HG03571 (cell line): ENCODE results near the gene STK32C.
A peak's percentile ranks its signal among the peaks of the same experiment; 100 is the strongest.
"Not testable (repeated sequence)": the region's sequence is repeated elsewhere in the genome, so short reads cannot be mapped to it uniquely, and the experiment has no call there.

ENCODE experiments used
- ATAC-seq: cut with Tn5 transposase; IDR thresholded peaks from one replicate; pipeline ENCODE4 v1.9.1; 2021; ENCODE audit not compliant: unreplicated experiment

The STK32C gene

DNA sequence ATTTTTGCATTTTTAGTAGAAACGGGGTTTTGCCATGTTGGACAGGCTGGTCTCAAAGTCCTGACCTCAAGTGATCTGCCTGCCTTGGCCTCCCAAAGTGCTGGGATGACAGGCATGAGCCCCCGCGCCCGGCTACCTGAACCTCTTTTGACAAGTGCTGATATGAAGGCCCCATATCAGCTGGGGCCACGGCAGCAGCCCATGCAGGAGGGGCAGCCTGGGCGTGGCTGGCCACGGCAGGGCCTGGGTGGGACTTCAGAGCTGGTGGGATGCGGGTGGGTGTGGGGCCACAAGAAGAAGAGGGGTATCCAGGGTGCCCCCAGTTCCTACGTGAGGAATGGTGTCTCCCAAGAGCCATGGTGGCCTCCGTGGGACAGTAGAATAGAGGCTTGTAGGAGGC, 31.1 kb upstream of the STK32C start:
- no peak for ATAC-seq

- not testable (repeated sequence) for ATAC-seq
Observed at GRCh38 chr10:132337854-132338253, 30.1 kb upstream of the STK32C start.

DNA sequence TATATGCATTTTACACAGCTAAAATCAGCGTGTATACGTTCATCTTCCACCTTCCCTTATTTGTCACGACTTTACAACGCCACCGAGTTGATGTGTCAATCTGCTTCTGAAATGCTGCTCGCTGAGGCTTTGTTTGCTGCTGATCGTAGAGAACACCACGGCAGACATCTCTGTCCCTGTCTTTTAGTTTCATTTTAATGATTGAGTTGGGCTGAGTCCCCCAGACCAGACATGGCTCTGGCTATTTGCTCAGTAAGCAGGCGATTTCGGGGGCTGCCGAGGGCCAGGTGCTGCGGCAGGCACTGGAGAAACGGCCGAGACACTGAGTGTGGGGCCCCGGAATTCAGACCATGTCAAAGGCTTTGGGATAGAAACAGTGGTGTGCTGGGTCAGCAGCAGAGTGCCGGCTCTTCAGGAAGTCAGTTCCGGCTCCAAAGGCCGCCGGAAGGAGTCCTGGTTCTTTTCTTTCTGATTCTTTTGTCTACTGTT, 29.2 kb upstream of the STK32C start:
- no peak for ATAC-seq

DNA sequence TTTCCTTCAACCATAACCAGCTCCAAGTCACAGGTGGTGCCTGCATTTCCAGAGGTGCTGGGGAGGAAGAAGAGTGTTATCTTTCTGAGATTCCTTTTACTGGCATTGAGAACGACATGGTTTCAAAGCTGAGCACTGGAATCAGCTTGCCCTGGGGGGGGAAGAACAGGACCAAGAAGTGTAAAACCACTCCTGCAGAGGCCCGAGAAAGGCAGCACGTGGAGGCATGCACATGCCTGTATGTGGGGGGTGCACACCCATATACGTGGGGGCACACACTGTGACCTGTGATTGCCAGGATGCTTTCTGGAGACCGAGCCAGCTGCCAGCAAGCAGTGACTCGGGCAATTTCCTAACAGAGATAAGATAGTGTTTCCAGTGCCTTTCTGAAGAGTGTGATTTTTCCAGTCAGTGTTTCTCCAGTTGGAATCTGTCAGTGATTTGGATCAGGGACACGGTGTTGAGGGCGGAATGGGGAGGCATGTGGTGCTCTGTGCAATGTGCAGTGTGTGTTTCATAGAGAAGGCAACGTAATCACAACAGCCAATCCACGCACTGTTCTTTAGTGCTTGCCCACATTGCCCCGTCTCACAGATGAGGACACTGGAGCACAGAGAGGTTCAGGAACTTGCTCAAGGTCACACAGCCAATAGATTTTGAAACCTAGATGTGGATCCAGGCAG, 28.5 kb upstream of the STK32C start:
- no peak for ATAC-seq

DNA sequence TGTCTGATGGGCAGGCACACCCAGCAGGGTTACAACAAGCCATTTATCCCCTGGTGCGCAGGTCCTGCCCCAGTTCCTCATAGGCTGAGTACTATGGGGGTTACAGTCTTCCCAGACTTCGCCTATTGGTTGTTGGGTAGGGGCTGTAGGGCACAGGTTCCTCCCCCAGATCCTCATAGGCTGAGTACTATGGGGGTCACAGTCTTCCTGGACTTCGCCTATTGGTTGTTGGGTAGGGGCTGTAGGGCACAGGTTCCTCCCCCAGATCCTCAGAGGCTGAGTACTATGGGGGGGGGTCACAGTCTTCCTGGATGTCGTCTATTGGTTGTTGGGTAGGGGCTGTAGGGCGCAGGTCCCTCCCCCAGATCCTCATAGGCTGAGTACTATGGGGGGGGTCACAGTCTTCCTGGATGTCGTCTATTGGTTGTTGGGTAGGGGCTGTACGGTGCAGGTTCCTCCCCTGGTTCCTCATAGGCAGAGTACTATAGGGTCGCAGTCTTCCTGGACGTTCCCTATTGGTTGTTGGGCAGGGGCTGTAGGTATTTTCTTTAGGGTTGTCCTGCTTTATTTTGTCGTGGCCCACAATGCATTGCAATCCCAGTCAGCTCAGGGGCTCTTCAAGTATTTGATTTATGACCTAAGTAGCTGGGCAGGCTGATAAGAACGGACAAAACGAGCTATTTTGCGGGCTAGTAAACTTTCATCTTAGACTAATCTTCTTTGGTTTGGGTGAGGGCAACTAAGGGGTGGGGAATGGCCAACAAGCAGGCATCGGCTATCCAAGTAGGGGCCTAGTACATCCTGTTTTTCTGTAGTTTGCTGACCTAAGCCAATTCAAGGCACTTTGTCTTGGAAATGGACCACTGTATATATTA, 27.7 kb upstream of the STK32C start:
- peak; percentile 38 for ATAC-seq

DNA sequence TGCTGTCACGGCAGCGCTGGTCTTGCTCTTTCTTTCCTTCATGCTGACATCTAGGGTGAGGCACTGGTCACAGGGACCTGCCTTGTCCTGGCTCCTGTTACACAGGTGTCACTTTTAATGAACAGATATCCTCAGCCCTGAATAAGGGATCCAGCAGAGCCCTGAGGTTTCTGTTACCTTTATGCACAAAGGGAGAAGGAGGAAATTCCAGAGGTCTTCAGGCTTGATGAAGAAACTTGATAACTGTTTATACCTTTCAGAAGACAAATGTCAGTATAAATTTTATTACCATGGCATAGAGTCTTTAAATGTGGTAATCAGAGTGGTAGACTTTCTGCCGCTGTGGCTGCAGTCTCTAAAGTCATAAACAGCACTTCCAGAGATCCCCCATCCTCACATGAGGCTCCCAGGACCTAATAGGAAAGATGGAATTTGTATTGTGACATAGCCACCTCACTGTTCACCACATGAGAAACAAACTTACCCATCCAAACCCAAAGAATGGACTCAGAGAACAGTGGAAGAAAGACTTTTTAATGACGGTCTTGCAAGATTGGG, 27.0 kb upstream of the STK32C start:
- ATAC-seq, result no peak

- no peak for ATAC-seq
Observed at GRCh38 chr10:132333386-132333785, 25.6 kb upstream of the STK32C start.

DNA sequence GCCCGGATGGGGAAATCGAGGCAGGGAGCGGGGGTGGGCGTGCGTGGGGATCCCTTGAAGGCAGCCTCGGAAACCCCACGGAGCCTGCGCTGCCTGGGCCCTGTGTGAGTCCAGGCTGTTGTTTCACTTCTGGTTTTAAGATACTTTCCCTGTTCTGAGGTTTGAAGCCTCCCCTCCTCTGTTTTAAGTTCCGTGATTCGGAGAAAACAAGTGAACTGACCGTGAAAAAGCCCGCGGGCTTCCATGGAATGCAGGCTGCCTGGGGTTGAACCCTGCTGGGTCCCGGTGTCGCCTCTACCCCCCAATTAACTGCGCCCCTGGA, 24.6 kb upstream of the STK32C start:
- ATAC-seq, result peak; percentile 48

- peak; percentile 75 for ATAC-seq
Observed at GRCh38 chr10:132331601-132332432, 24.1 kb upstream of the STK32C start, which contains the start of gene LRRC27. Gene LRRC27 (plus strand): TSS chr10:132332193. CDS start chr10:132333525, 1,332 bp downstream.

DNA sequence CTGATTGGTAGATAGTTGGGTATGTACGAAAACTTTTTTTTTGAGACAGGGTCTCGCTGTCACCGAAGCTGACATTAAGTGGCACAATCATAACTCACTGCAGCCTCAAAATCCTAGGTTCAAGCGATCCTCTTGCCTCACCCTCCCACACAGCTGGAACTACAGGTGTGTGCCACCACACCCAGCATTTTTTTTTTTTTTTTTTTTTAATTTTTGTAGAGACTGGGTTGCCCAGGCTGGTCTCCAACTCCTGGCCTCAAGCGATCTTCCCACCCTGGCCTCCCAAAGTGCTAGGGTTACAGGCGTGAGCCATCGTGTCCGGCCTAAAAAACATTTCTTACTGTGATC, 22.7 kb upstream of the STK32C start:
- no peak for ATAC-seq

DNA sequence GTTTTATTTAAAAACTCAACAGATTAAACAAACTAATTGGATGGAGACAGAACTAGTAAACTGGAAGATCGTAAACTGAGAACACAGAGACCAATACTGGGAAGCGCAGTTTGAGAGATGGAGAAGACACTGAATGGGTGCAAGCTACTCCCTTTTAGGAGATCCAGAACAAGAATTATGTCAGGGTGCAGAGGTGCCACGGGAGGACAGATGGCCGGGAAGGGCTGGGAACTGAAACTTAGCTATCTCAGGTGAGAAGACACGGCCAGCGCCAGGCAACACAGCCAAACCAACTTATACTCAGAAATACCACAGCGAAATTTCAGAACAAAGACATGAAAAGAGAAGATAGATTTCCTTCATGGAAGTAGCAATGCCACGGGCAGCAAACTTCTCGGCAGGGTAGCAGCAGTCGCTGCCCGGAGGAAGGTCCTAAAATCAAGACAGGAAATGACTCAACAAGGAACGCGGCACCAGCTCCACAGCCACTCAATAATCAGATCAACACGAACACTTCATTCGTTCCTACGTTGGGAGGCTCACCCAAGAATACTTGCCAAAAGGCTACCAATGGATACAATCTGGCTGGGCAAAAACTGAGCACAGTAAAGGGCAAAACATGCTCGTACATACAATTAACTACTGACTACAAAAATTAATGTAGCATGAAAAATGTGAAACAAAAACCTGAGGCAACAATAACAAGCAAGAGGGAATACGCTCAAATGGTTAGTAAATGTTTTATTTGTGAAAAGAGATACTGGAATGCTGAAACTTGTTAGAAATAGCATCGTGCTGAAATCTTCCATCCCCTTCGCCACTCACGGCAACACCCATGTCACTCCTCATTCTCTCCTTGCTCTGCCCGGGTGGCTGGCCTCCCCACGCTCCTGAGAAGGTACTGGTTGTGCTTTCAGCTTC, 22.1 kb upstream of the STK32C start:
- no peak for ATAC-seq

DNA sequence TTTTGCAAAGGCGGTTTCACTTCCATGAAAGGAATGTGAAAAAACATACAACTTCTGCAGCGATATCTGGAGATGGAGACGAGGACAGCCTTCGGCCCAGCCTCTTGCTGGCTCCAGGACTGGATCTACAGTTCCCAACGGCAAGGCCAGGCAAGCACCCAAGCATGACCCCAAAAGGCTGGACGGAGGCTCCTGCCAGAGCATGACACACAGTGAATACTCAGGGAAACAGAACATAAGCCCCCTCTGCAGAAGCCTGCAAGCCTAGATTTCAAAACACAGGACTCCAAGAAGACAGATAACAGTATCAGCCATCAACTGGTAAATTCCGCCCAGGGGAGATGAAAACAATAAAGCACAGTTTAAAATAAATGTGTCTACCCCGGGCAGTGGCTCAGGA, 21.0 kb upstream of the STK32C start:
- ATAC-seq, result no peak

- ATAC-seq, result no peak
Observed at GRCh38 chr10:132328106-132328505, 20.4 kb upstream of the STK32C start.

DNA sequence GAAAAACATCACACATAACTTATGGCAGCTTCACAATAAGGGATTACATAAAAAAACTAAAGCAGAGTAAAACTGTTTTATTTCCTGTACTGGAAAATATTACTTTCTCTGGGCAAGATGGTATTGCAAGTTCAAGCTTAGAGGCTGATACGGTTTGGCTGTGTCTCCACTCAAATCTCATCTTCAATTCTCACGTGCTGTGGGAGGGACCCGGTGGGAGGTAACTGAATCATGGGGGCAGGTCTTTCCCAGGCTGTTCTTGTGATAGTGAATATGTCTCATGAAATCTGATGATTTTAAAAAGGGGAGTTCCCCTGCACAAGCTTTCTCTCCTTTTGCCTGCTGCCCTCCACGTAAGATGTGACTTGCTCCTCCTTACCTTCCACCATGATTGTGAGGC, 19.2 kb upstream of the STK32C start:
- no peak for ATAC-seq

- ATAC-seq, result no peak
Observed at GRCh38 chr10:132326344-132326889, 18.7 kb upstream of the STK32C start.

GRCh38 chr10:132324186-132324585, 16.4 kb upstream of the STK32C start:
- ATAC-seq, result no peak

DNA sequence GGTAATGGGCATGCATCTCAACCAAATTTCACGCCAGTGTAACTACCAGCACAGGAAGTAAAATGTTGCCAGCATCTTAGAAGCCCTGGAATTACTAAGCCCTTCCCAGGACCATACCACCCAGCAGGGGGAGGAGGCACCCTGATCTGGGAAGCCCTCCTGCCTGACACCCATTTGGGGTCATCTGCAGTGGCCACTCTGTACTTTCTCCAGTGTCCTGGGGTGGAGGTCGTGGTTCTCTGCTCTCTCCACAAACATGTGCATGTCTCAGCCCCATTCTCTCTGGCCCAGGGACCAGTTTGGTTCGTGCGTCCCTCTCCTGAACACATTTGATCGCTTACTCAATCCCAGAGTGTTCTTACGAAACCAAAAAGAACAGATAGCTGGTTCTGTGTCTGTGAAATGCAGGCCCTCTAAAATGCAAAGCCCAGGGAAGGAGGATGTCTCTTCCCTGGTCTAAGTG, 14.9 kb upstream of the STK32C start:
- ATAC-seq, result no peak

- no peak for ATAC-seq
Observed at GRCh38 chr10:132321726-132322125, 14.0 kb upstream of the STK32C start.

- no peak for ATAC-seq
Observed at GRCh38 chr10:132320654-132321469, 13.1 kb upstream of the STK32C start.
